Measurements from ENCODE around the gene ENTPD8.

GRCh38 chr9:137470785-137471184 lies 29.6 kb upstream of the ENTPD8 start:
- TF ChIP-seq CTCF (IDR thresholded peaks at IDR 0.05; ENCODE audit: low read depth, low read length) (no peak), EZH2phosphoT487 (IDR thresholded peaks at IDR 0.05; ENCODE audit: low read depth) (no peak)
